ENCODE measurements around the gene RFWD3. TPM values are rescaled to one million over a fixed set of nuclear protein-coding genes. Genes with fewer than 3 reads are reported as not detected.

RFWD3 gene
- total and polyA plus RNA-seq, 2 of the 13 experiments (the other 11 are each of a cell fraction or from before 2014, with no cell fraction given), result 23.4 to 62.6 TPM

DNA sequence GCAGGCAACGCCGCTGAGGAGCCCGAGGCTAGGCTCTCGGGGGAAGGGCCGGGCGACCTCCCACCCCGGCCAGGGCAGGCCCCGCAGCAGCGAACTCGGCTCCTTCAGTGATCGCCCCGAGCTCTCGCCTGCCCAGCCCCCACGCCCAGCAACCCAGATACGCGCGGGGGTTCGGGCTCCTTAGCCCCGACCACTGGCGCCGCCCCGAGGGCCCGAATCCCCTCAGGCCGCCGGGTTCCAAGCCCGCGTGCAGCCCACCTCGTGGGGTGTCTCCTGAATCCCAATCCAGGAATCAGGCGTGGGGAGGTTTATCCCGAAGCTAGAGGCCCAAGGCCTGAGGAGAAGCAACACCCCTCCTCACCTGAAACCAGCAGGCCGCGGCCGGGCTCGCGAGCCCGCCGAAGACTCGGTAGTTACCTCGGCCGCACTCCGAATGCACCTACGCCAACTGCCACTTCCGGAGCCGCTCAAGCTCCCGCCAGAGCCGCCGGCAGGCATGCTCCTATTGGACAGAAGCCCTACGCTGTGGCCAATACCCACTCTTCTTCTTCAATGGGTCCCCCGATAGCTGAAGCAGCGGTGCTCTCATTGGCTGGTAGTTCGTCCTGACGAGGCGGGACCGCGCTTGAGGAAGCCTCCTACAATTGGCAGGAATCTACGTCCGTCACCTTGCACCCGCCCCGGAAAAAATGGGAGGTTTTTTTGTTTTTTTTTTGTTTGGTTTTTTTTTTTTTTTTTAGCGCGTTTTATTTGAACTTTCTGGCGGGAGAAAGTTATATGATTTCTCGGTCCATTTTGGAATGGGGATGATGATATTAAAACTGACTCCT lies at the start of gene RFWD3 (continued):
- TF ChIP-seq ZMYM2 (CRISPR knock-in tag; IDR thresholded peaks at IDR 0.05), result 0 out of 2 replicates have a peak, but pooled peaks have one; percentile 28
- peak; percentile 89; the same call in 1 of the 2 replicates for TF ChIP-seq ZZZ3 (CRISPR knock-in tag; IDR thresholded peaks at IDR 0.05; ENCODE audit: borderline replicate concordance)
- peak; percentile 88 for TF ChIP-seq YEATS4 (CRISPR knock-in tag; IDR thresholded peaks at IDR 0.05; ENCODE audit: borderline replicate concordance)
- TF ChIP-seq, protein P1, sequence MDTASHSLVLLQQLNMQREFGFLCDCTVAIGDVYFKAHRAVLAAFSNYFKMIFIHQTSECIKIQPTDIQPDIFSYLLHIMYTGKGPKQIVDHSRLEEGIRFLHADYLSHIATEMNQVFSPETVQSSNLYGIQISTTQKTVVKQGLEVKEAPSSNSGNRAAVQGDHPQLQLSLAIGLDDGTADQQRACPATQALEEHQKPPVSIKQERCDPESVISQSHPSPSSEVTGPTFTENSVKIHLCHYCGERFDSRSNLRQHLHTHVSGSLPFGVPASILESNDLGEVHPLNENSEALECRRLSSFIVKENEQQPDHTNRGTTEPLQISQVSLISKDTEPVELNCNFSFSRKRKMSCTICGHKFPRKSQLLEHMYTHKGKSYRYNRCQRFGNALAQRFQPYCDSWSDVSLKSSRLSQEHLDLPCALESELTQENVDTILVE (CRISPR knock-in tag; IDR thresholded peaks at IDR 0.05), result no peak
- no peak for TF ChIP-seq ZC3H4 (CRISPR knock-in tag; IDR thresholded peaks at IDR 0.05; ENCODE audit: borderline replicate concordance)
- TF ChIP-seq KDM1A (CRISPR knock-in tag; IDR thresholded peaks at IDR 0.05), result no peak
- TF ChIP-seq, protein P2, sequence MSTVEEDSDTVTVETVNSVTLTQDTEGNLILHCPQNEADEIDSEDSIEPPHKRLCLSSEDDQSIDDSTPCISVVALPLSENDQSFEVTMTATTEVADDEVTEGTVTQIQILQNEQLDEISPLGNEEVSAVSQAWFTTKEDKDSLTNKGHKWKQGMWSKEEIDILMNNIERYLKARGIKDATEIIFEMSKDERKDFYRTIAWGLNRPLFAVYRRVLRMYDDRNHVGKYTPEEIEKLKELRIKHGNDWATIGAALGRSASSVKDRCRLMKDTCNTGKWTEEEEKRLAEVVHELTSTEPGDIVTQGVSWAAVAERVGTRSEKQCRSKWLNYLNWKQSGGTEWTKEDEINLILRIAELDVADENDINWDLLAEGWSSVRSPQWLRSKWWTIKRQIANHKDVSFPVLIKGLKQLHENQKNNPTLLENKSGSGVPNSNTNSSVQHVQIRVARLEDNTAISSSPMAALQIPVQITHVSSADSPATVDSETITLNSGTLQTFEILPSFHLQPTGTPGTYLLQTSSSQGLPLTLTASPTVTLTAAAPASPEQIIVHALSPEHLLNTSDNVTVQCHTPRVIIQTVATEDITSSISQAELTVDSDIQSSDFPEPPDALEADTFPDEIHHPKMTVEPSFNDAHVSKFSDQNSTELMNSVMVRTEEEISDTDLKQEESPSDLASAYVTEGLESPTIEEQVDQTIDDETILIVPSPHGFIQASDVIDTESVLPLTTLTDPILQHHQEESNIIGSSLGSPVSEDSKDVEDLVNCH (CRISPR knock-in tag; IDR thresholded peaks at IDR 0.05), result no peak
- 0 out of 2 replicates have a peak, but pooled peaks have one; percentile 55 for TF ChIP-seq ZMYM3 (CRISPR knock-in tag; IDR thresholded peaks at IDR 0.05)
- TF ChIP-seq ZNF761 (CRISPR knock-in tag; conservative IDR thresholded peaks at IDR 0.05), result peak; percentile 91
- peak; percentile 76; the same call in 1 of the 2 replicates for TF ChIP-seq ZNF607 (CRISPR knock-in tag; IDR thresholded peaks at IDR 0.05; ENCODE audit: borderline replicate concordance)
- peak; percentile 75; the same call in 1 of the 2 replicates for TF ChIP-seq ZNF253 (CRISPR knock-in tag; IDR thresholded peaks at IDR 0.05; ENCODE audit: borderline replicate concordance)
- TF ChIP-seq, protein P3, sequence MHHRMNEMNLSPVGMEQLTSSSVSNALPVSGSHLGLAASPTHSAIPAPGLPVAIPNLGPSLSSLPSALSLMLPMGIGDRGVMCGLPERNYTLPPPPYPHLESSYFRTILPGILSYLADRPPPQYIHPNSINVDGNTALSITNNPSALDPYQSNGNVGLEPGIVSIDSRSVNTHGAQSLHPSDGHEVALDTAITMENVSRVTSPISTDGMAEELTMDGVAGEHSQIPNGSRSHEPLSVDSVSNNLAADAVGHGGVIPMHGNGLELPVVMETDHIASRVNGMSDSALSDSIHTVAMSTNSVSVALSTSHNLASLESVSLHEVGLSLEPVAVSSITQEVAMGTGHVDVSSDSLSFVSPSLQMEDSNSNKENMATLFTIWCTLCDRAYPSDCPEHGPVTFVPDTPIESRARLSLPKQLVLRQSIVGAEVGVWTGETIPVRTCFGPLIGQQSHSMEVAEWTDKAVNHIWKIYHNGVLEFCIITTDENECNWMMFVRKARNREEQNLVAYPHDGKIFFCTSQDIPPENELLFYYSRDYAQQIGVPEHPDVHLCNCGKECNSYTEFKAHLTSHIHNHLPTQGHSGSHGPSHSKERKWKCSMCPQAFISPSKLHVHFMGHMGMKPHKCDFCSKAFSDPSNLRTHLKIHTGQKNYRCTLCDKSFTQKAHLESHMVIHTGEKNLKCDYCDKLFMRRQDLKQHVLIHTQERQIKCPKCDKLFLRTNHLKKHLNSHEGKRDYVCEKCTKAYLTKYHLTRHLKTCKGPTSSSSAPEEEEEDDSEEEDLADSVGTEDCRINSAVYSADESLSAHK (CRISPR knock-in tag; IDR thresholded peaks at IDR 0.05; ENCODE audit: borderline replicate concordance), result peak; percentile 65; the same call in 1 of the 2 replicates
- TF ChIP-seq HMG20A (CRISPR knock-in tag; IDR thresholded peaks at IDR 0.05; ENCODE audit: borderline replicate concordance), result no peak
- peak; percentile 85 for TF ChIP-seq ZNF883 (CRISPR knock-in tag; IDR thresholded peaks at IDR 0.05; ENCODE audit: not compliant biosample characterization)
- TF ChIP-seq EZH2 (conservative IDR thresholded peaks at IDR 0.05; ENCODE audit: low read depth, low read length), result no peak
- TF ChIP-seq, protein P4, sequence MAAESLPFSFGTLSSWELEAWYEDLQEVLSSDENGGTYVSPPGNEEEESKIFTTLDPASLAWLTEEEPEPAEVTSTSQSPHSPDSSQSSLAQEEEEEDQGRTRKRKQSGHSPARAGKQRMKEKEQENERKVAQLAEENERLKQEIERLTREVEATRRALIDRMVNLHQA (CRISPR knock-in tag; IDR thresholded peaks at IDR 0.05), result no peak

Measured in HepG2 (cell line).